ENCODE data around the gene PEF1.

PEF1 gene

DNA sequence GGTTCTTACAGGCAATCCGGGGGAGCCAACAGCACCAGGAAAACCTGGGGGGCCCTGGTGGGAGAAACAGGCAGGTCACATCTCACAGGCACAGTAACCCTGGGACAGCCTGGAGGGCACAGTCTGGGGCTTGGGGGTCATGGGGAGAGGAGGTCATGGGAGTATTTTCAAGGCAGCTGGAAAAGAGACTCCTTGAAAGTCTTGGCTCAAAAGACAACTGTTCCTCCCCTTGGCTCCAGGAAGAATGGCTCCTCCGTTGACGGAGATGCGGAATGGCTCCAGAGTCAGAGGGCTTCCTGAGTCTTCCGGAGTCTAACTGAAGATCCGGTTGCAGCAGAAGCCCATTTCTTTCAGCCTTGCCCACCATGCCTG, 25.9 kb upstream of the PEF1 start:
- DNase-seq = no peak

- no peak for DNase-seq
These were observed 25.3 kb upstream of the PEF1 start for GRCh38 chr1:31669786-31670592.

- no peak for DNase-seq
These were observed 24.7 kb upstream of the PEF1 start for GRCh38 chr1:31669433-31669785.

DNA sequence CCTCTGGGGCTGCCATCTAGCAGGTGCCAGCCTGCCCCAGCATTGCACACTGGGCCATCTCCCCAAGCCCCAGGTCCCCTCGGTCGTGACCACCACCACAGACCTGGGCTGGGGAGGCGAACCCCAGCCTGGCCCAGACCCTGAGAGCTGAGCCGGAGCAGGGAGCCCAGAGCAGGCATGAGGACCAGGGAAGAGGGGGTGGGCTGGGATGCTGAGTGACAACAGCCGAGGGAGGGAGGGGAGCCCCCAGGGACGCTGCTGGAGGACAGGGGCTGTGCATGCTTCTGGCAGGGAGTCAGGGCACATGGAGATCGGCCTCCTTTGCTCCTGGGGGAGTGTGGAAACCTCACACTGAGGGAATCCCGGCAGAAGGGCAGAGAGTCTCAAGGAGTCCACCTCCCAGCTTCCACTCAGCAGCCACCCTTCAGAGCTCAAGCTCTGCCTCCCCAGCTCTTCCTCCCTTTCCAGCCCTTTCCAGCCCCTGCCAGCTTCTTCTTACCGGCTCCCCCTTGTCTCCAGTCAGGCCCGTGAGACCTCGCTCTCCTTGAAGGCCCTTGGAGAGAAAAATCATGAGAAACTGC, 23.7 kb upstream of the PEF1 start:
- DNase-seq = no peak

DNA sequence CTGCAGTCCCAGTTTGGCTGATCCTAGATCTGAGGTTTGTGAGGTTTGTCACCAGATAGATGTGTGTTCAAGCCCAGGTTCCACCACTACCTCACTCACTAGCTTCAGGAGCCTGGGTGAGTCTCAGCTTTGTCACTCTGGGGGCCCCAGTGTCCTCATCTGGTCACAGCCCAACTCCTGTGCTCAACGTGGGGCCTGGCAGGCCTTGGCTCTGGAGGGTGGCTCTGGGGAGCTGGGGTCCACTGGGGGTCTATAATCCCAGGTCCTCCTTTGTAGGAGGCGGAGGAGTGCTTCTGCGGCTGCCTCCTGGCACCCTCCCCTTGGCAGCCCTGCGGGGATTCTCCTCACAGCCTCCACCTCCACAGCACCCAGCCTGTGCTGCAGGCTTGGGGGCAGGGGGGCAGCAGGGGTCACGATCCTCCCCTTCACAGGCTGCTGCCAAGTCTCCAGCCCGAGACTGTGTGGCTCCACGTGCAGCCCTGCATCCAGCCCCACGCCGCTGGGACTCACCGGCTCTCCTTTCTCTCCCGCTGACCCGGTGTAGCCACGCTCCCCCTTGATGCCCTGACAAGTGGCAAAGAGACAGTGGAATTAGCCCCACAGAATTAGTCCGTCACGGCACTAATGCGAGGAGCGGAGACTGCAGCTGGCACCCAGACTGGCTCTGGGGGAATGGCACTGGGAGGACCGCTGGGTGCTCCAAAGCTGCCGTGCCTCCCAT, 22.5 kb upstream of the PEF1 start:
- DNase-seq = no peak

DNA sequence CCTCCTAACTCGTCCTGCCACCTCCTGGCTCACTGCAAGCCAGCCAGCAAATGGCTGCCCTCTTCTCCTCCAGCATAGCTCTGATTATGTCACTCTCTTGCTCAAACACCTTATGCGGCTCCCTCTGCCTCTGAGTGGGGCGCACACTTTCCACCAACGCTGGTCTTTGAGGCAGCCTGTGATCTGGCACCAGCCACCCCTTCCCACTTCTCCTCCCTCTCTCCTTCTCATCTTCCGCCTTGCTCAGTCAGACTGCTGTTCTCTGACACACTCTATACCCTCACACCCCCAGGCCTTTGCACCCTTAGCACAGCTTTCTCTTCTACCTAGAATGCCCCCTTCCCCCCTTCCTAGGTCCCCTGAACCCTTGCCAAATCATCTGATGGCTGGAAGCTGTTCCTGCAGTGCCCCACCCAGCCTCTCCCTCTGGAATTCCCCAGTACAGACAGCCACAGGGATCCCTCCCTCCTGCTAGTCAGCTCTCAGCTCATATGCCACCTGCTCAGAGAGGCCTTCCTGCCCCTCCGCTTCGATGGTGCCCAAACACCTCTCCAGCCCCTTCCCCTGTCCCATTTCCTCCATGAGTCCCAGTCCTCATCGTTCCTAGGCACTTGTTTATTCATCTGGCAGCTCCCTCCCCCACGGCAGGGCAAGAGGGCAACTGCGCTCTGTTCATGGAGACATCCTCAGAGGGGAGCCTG, 21.7 kb upstream of the PEF1 start:
- DNase-seq = no peak

DNA sequence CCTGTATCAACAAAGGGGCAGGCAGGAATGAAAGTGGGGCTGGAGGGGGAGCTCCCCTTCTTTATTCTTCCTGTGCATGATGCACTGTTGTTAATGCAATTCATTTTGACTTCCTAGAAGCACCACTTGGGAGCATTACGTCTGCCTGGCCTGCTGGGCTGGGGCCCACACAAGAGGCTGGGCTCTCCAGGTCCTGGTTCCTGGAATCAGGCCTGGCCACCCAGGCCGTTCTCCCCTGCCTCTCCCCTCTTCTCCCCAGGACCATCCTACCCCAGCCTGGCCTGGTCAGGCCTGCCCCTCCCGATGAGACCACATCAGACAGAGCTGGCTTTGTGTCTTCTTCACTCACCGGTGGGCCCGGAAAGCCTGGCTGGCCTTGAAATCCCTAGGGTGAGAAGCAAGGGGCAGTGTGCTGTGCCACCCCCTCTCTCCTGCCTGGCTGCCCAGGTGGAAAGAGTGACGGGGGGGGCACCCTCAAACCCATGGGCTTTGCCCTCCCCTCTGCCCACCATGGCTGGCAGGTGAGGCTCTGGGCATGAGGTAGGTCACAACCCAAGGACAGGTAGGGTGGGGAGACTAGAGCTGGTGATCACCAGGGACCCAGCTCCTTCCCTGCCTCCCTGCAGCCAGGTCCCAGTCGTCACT, 20.7 kb upstream of the PEF1 start:
- DNase-seq = no peak

DNA sequence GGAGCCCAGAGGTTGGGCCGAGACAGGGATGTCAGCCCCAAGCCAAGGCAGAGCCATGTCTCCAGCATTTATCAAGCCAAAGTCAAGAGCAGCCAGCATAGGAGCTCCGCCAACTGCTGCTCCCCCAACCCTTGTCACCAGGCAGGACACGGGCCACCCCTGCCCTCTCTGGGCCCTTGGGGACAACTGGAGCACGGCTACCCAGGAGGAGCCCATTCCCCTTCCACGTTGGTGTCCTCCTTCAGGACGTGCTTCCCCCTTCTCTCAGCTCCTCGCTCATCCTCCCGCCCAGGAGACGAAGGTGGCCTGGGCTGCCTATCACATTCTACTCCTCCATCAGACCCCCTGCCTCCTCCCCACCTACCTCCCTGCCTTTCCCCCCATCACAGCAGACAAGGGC, 19.9 kb upstream of the PEF1 start:
- DNase-seq = no peak

GRCh38 chr1:31663622-31664452, 19.2 kb upstream of the PEF1 start:
- DNase-seq = no peak

GRCh38 chr1:31662463-31662862, 17.8 kb upstream of the PEF1 start:
- no peak for DNase-seq

GRCh38 chr1:31661856-31662255, 17.2 kb upstream of the PEF1 start:
- DNase-seq = no peak

DNA sequence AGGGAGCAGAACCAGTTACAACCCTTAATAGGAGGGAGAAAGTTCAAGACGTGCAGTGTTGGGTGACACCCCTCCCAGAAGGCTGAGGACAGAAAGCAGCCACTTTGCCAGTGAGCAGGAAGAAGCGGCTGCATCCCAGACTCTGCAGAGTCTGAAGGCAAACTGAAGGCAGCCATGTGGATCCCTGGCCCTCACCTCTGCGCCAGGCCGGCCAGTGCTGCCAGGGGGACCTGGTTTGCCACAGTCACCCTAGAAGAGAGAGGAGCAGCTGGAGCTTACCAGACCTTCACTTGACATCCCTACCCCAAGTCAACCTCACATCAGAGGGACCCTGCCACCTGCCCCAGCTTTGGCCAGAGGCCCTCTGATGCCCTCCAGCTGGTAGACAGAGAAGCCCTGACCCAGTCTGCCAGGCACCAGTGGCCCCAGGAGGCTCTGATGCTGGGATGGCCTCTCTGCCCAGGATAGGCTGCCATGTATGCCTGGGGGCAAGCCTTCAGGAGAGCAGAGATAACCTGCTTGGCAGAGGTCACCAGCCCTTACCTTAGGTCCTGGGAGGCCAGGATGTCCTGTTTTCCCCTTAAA, 16.3 kb upstream of the PEF1 start:
- no peak for DNase-seq

DNA sequence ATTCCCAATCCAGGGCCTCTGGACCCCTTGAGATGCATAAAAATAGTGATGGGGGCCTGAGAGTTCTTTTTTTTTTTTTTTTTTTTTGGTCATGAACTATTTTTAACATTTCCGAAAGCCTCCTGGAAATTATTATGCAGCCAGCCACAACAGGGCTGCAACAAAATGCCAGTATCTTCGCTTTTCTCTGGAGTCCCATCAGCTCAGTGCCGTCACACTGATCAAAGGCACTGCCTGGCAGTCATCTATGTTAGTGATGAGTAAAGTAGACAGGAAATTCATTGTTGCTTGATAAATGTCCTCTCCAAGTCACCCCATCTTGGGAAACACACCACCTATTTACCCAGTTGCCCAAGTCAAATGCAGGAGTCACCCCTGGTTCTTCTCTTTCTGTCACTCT, 15.2 kb upstream of the PEF1 start:
- no peak for DNase-seq

DNA sequence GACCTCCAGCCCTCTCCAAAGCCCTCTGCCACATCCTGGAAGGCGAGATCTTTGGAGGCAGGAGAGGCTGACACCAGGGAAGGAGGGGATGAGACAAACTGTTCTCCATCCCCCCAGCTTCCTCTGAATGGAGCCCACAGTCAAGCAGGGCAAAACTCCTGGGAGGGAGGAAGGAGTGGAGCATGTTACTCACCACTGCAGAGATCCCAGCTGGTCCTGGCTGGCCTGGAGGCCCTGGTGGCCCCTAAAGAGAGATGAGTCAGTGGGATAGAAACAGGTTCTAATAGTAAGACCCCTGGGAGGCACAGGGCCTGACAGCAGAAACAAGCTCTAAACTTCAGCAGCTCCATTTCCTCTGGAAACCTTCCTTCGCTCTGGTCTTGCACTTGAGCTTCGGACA, 14.0 kb upstream of the PEF1 start:
- DNase-seq = no peak

- no peak for DNase-seq
These were observed 13.4 kb upstream of the PEF1 start for GRCh38 chr1:31657972-31658510.

- no peak for DNase-seq
These were observed 12.5 kb upstream of the PEF1 start for GRCh38 chr1:31657020-31657804.

GRCh38 chr1:31655756-31656155, 11.1 kb upstream of the PEF1 start:
- DNase-seq = no peak

DNA sequence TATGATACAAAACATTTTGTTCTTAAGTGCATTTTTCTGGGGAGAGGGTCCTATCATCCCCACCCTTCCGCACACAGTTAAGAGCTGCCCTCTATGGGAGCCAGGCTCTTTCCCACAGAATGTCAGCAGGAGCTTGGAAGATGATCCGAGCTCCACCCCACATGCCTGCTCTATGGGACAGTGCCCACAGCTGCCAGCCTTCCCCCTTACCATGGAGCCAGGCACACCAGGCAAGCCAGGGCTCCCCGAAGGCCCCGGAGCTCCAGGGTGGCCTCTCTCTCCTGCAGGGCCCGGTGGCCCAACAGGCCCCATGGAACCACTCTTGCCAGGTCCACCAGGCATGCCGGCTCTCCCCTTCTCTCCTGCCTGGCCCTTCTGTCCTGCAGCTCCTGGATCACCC, 10.4 kb upstream of the PEF1 start:
- no peak for DNase-seq

DNA sequence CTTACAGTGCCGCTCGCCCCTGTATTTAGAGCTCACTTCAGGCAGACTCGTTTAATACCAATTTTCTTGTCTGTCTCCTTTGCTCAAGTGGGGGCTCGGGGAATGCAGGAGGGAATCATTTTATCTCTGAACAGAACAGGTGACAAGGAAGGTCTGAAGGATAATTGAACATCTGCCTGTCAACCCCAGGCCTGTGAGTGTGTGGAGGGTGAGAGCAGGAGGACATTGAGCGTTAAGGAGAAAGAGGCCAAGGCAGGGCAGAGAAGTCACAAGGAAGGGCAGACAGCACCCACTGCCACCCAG, 9.7 kb upstream of the PEF1 start:
- DNase-seq = no peak

- no peak for DNase-seq
These were observed 9.2 kb upstream of the PEF1 start for GRCh38 chr1:31653717-31654473.
